Suprapubic skin (tissue), 4 donors: Measurements from ENCODE around the gene PITPNM3.

Experiments
- EP300 ChIP-seq: sonication (generic); formaldehyde crosslinking; IDR thresholded peaks from one replicate; pipeline ENCODE4 v1.6.1; 2017; ENCODE audit warnings: antibody characterized with exemption
- POLR2A ChIP-seq, 2 donors: fragments of 450-650 bp; IDR thresholded peaks; one replicate each; pipeline ENCODE4 v1.6.1; 2017; ENCODE audit warnings: antibody characterized with exemption in 2 of 2, mild to moderate bottlenecking in 2 of 2, moderate library complexity in 2 of 2
- POLR2AphosphoS5 ChIP-seq, 3 donors: sonication (generic); formaldehyde crosslinking; IDR thresholded peaks; one replicate each; pipeline ENCODE4 v1.6.1; 2017; ENCODE audit warnings: antibody characterized with exemption in 3 of 3
- TF ChIP-seq, protein P1 (sequence below), 2 donors: fragments of 200-600 bp in 1 of 2; fragments of 450-650 bp in 1 of 2; sonication (generic) in 1 of 2; IDR thresholded peaks; one replicate each; pipeline ENCODE4 v1.5.1; 2016 to 2019; ENCODE audit warnings: antibody characterized with exemption in 2 of 2, mild to moderate bottlenecking in 1 of 2, moderate library complexity in 1 of 2

DNA sequence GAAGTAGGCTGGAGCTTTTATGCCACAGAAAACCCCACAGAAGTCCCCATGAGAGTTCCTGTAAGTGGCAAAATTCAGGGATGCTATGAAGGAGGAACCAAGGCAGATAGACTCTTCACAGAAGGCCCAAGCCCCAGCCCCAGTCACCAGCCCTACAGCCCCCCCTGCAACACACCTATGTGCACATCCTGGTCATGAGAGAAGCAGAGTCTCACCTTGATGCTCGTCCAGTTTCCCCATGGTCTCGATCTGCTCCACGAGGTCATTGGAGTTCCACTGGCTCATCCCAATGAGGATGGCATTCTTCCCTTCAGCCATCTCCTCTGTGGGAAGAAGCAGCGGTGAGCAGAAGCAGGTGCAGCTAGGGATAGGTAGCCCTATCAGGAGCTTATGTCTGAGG is 31.2 kb downstream of the PITPNM3 start:
- TF ChIP-seq, protein P1, sequence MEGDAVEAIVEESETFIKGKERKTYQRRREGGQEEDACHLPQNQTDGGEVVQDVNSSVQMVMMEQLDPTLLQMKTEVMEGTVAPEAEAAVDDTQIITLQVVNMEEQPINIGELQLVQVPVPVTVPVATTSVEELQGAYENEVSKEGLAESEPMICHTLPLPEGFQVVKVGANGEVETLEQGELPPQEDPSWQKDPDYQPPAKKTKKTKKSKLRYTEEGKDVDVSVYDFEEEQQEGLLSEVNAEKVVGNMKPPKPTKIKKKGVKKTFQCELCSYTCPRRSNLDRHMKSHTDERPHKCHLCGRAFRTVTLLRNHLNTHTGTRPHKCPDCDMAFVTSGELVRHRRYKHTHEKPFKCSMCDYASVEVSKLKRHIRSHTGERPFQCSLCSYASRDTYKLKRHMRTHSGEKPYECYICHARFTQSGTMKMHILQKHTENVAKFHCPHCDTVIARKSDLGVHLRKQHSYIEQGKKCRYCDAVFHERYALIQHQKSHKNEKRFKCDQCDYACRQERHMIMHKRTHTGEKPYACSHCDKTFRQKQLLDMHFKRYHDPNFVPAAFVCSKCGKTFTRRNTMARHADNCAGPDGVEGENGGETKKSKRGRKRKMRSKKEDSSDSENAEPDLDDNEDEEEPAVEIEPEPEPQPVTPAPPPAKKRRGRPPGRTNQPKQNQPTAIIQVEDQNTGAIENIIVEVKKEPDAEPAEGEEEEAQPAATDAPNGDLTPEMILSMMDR (IDR thresholded peaks at IDR 0.05) = no peak
- TF ChIP-seq POLR2A (IDR thresholded peaks at IDR 0.05) (no peak), EP300 (no peak), POLR2AphosphoS5 (IDR thresholded peaks at IDR 0.05) (no peak)
